ENCODE results near the gene IFFO2.
"Not testable (repeated sequence)": the region's sequence is repeated elsewhere in the genome, so short reads cannot be mapped to it uniquely, and the experiment has no call there.

Gene IFFO2

GRCh38 chr1:18871401-18872070 is 84.9 kb downstream of the IFFO2 start:
- no peak for DNase-seq

- DNase-seq, result peak in 2 of 3 donors; percentile 6 to 22
Observed at GRCh38 chr1:18870957-18871356, 85.5 kb downstream of the IFFO2 start.

- not testable (repeated sequence) for DNase-seq
Observed at GRCh38 chr1:18870595-18870865, 85.9 kb downstream of the IFFO2 start.

GRCh38 chr1:18869847-18870594 is 86.5 kb downstream of the IFFO2 start:
- DNase-seq, result no peak

- DNase-seq, result no peak
Observed at GRCh38 chr1:18868801-18869424, 87.6 kb downstream of the IFFO2 start.

- no peak for DNase-seq
Observed at GRCh38 chr1:18868354-18868753, 88.1 kb downstream of the IFFO2 start.

- no peak for DNase-seq
Observed at GRCh38 chr1:18866846-18867245, 89.6 kb downstream of the IFFO2 start.

GRCh38 chr1:18866314-18866713 is 90.2 kb downstream of the IFFO2 start:
- no peak for DNase-seq

GRCh38 chr1:18865176-18865575 is 91.3 kb downstream of the IFFO2 start:
- no peak for DNase-seq

GRCh38 chr1:18861590-18861989 is 94.9 kb downstream of the IFFO2 start:
- DNase-seq, result no peak

GRCh38 chr1:18861082-18861481 is 95.4 kb downstream of the IFFO2 start:
- no peak for DNase-seq

- DNase-seq, result no peak
Observed at GRCh38 chr1:18859560-18859959, 96.9 kb downstream of the IFFO2 start, which contains the start of gene TAS1R2. TAS1R2 (minus strand) TSS chr1:18859660; CDS start chr1:18859660, 0 bp downstream.

GRCh38 chr1:18858070-18858688 is 98.3 kb downstream of the IFFO2 start:
- DNase-seq, result no peak

- no peak for DNase-seq
Observed at GRCh38 chr1:18856435-18856834, 100.0 kb downstream of the IFFO2 start.

- DNase-seq, result no peak
Observed at GRCh38 chr1:18855573-18855972, 100.9 kb downstream of the IFFO2 start.

GRCh38 chr1:18854331-18855025 is 102.0 kb downstream of the IFFO2 start:
- DNase-seq, result no peak

Measured in suppressor macrophage treated with lipopolysaccharide for 1 hour (primary cell).